SK-N-SH (cell line): ENCODE results near the gene TEAD4. TPM values are rescaled to one million over a fixed set of nuclear protein-coding genes. Genes with fewer than 3 reads are reported as not detected.

Experiments
- CTCF ChIA-PET: fragments of 300-600, 350-600 bp; formaldehyde crosslinking; extraction: SDS; loops from one replicate; lab custom pipeline; 2021; lab: Yijun Ruan, JAX
- POLR2A ChIA-PET: fragments of 350-600 bp; sonication (Branson Sonifier 250); formaldehyde crosslinking; extraction: SDS; loops from one replicate; lab custom pipeline; 2020; ENCODE audit warnings: antibody characterized with exemption, inconsistent platforms; lab: Yijun Ruan, JAX
- DNase-seq: peaks from one replicate; pipeline ENCODE4 v3.0.0; 2012
- H2AFZ ChIP-seq: fragments of 200-600 bp; sonication (generic); 2 replicates; pipeline ENCODE4 v1.8.1; 2016; ENCODE audit warnings: antibody characterized with exemption, mild to moderate bottlenecking, low read depth
- H3F3A ChIP-seq: fragments of 200-600 bp; sonication (generic); replicated peaks from 2 replicates; pipeline ENCODE3; 2016; ENCODE audit warnings: antibody characterized with exemption, mild to moderate bottlenecking; ENCODE audit not compliant: insufficient read depth
- H3K27ac ChIP-seq, 2 experiments: fragments of 200-500 bp in 1 of 2; fragments of 200-600 bp in 1 of 2; sonication (Bioruptor generic) in 1 of 2; sonication (generic), shearing (Covaris generic) in 1 of 2; 2 replicates each; pipeline versions ENCODE4 v1.5.1 to v1.6.1; 2014 to 2016; ENCODE audit warnings: low read depth in 2 of 2, inconsistent platforms in 1 of 2, low read length in 1 of 2, mild to moderate bottlenecking in 1 of 2, mixed read lengths in 1 of 2
- H3K27me3 ChIP-seq: fragments of 200-600 bp; sonication (generic), shearing (Covaris generic); 2 replicates; pipeline ENCODE4 v1.6.1; 2016; ENCODE audit warnings: mixed run types; ENCODE audit not compliant: insufficient read depth
- H3K36me3 ChIP-seq, 2 experiments: fragments of 200-500 bp in 1 of 2; fragments of 200-600 bp in 1 of 2; sonication (Bioruptor generic) in 1 of 2; sonication (generic) in 1 of 2; replicated peaks in 1 of 2; 2 replicates each; pipeline versions ENCODE3 to v1.5.1; 2014 to 2016; ENCODE audit warnings: low read length in 1 of 2, mild to moderate bottlenecking in 1 of 2; ENCODE audit not compliant: insufficient read depth in 2 of 2, control insufficient read depth in 1 of 2
- H3K4me1 ChIP-seq, 2 experiments: fragments of 200-500 bp in 1 of 2; fragments of 200-600 bp in 1 of 2; sonication (Bioruptor generic) in 1 of 2; sonication (generic), shearing (Covaris generic) in 1 of 2; 2 replicates each; pipeline versions ENCODE4 v1.5.1 to v1.6.1; 2014 to 2016; ENCODE audit warnings: low read depth in 1 of 2, low read length in 1 of 2, mixed run types in 1 of 2; ENCODE audit not compliant: insufficient read depth in 2 of 2, control insufficient read depth in 1 of 2
- H3K4me2 ChIP-seq: fragments of 200-600 bp; sonication (generic), shearing (Covaris generic); 2 replicates; pipeline ENCODE4 v1.6.1; 2017; ENCODE audit warnings: mixed run types
- H3K4me3 ChIP-seq, 2 experiments: fragments of 200-500 bp in 1 of 2; fragments of 200-600 bp in 1 of 2; sonication (Bioruptor generic) in 1 of 2; sonication (generic), shearing (Covaris generic) in 1 of 2; 2 replicates each; pipeline versions ENCODE4 v1.5.1 to v1.8.1; 2014 to 2016; ENCODE audit warnings: low read depth in 2 of 2, inconsistent platforms in 1 of 2, low read length in 1 of 2, mild to moderate bottlenecking in 1 of 2, mixed read lengths in 1 of 2, moderate library complexity in 1 of 2
- H3K79me2 ChIP-seq: fragments of 200-600 bp; sonication (generic); 2 replicates; pipeline ENCODE4 v1.8.1; 2017; ENCODE audit warnings: mild to moderate bottlenecking; ENCODE audit not compliant: insufficient read depth
- H3K9ac ChIP-seq: fragments of 200-600 bp; sonication (generic); 2 replicates; pipeline ENCODE4 v1.6.1; 2017; ENCODE audit warnings: mixed run types
- H3K9me2 ChIP-seq: fragments of 200-600 bp; sonication (generic); 2 replicates; pipeline ENCODE4 v1.6.1; 2017; ENCODE audit warnings: mixed run types
- H3K9me3 ChIP-seq: fragments of 200-600 bp; sonication (generic); 2 replicates; pipeline ENCODE4 v1.6.1; 2017; ENCODE audit warnings: mixed run types, mild to moderate bottlenecking, moderate library complexity
- H4K20me1 ChIP-seq: fragments of 200-600 bp; sonication (generic); 2 replicates; pipeline ENCODE4 v1.6.1; 2017; ENCODE audit warnings: mild to moderate bottlenecking, mixed run types; ENCODE audit not compliant: insufficient read depth
- CHD2 ChIP-seq: fragments of 150-350 bp; IDR thresholded peaks from 2 replicates; pipeline ENCODE4 v1.6.1; 2018; ENCODE audit warnings: low read length; ENCODE audit not compliant: partially characterized antibody
- ELF1 ChIP-seq: IDR thresholded peaks from 2 replicates; pipeline ENCODE4 v1.4.0; 2012
- EP300 ChIP-seq, 2 experiments: IDR thresholded peaks; 2 replicates each; pipeline versions ENCODE4 v1.4.0 to v1.6.1; 2012; ENCODE audit warnings: borderline replicate concordance in 1 of 2, low read depth in 1 of 2, low read length in 1 of 2
- EZH2phosphoT487 ChIP-seq: fragments of 200-600 bp; sonication (generic); IDR thresholded peaks from 2 replicates; pipeline ENCODE4 v1.6.1; 2017; ENCODE audit warnings: low read depth, mixed run types, mild to moderate bottlenecking, antibody characterized with exemption, moderate library complexity, borderline replicate concordance
- FOSL2 ChIP-seq: IDR thresholded peaks from 2 replicates; pipeline ENCODE4 v1.4.0; 2012; ENCODE audit warnings: low read depth, mild to moderate bottlenecking, moderate library complexity, borderline replicate concordance
- FOXJ3 ChIP-seq: sonication (generic); formaldehyde crosslinking; IDR thresholded peaks from 2 replicates; pipeline ENCODE4 v1.5.1; 2020; ENCODE audit warnings: mild to moderate bottlenecking, missing genetic modification reagents
- FOXM1 ChIP-seq: IDR thresholded peaks from 2 replicates; pipeline ENCODE4 v1.4.0; 2012; ENCODE audit warnings: low read depth, mild to moderate bottlenecking
- MEF2A ChIP-seq: IDR thresholded peaks from 2 replicates; pipeline ENCODE4 v1.4.0; 2012; ENCODE audit warnings: low read depth, borderline replicate concordance
- POLR2AphosphoS5 ChIP-seq: IDR thresholded peaks from 2 replicates; pipeline ENCODE4 v1.6.1; 2012; ENCODE audit warnings: low read depth, low read length
- RFX5 ChIP-seq: IDR thresholded peaks from 2 replicates; pipeline ENCODE4 v1.6.1; 2012; ENCODE audit warnings: mild to moderate bottlenecking, improper control_type of control experiment, low read length
- SIN3A ChIP-seq: IDR thresholded peaks from 2 replicates; pipeline ENCODE4 v1.6.1; 2012; ENCODE audit warnings: low read depth, mild to moderate bottlenecking, low read length, moderate library complexity, borderline replicate concordance
- SMC3 ChIP-seq: IDR thresholded peaks from 2 replicates; pipeline ENCODE4 v1.6.1; 2012; ENCODE audit warnings: low read depth, low read length, improper control_type of control experiment
- TAF1 ChIP-seq: IDR thresholded peaks from 2 replicates; pipeline ENCODE4 v1.6.1; 2012; ENCODE audit warnings: low read depth, mild to moderate bottlenecking, low read length, moderate library complexity, borderline replicate concordance
- TCF12 ChIP-seq: IDR thresholded peaks from 2 replicates; pipeline ENCODE4 v1.4.0; 2012
- YY1 ChIP-seq: IDR thresholded peaks from 2 replicates; pipeline ENCODE4 v1.4.0; 2012; ENCODE audit warnings: low read depth, mild to moderate bottlenecking
- WGBS: methylation state at CpG from one replicate; pipeline ENCODE4 v1.1.6; 2017; ENCODE audit warnings: low lambda C conversion rate; 5-methylcytosine and 5-hydroxymethylcytosine counted together
- polyA plus RNA-seq, 3 experiments: library from polyadenylated mRNA; depleted of rRNA; stranded (reverse); fragments of >200 nt; gene quantifications; 2 replicates each; pipeline ENCODE4 v1.2.3, GENCODE V29; 2012
- TF ChIP-seq, protein P1 (sequence below): IDR thresholded peaks from 2 replicates; pipeline ENCODE4 v1.4.0; 2012; ENCODE audit warnings: low read depth, borderline replicate concordance
- TF ChIP-seq, protein P2 (sequence below): IDR thresholded peaks from 2 replicates; pipeline ENCODE4 v1.4.0; 2012; ENCODE audit warnings: low read depth
- TF ChIP-seq, protein P3 (sequence below): IDR thresholded peaks from 2 replicates; pipeline ENCODE4 v1.6.1; 2012; ENCODE audit warnings: mild to moderate bottlenecking, low read depth, low read length, moderate library complexity
- TF ChIP-seq, protein P4 (sequence below): fragments of 150-350 bp; IDR thresholded peaks from 2 replicates; pipeline ENCODE4 v1.6.1; 2016; ENCODE audit warnings: mild to moderate bottlenecking, low read depth, low read length

The TEAD4 gene
- polyA plus RNA-seq, 1 of the 3 experiments (the other 2 are of a cell fraction), result 27.1 TPM

DNA sequence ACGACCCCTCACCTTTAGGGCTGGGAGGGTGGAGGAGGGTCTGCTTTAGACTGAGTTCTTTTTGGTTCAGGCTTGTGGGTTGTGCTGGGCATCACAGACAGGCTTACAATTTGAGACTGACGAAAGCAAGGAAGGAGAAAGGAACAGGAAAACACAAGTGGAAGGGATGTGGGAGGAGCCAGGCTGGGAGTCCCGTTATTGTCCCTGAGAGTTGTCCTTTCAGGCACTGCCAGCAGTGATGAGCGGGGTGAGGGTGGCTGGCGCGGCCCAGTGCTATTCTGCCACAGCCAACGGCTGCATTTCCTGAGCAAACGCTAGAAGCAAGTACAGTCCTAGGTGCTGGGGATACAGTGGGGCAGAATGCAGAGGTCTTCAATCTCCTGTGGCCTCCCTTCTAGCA is 88.8 kb downstream of the TEAD4 start:
- H3K36me3 ChIP-seq, result no peaks in the 10 kb centered on the region
- TF ChIP-seq CHD2 (no peak), EZH2phosphoT487 (no peak), POLR2AphosphoS5 (no peak), EP300 (IDR thresholded peaks at IDR 0.05; ENCODE audit: borderline replicate concordance in 1 of 2, low read depth in 1 of 2, low read length in 1 of 2) (no peak), ELF1 (no peak), FOXJ3 (CRISPR knock-in tag) (no peak), FOSL2 (no peak), SIN3A (no peak), RFX5 (no peak), MEF2A (no peak), FOXM1 (no peak), TCF12 (no peak), TAF1 (no peak), YY1 (no peak), SMC3 (no peak)
- TF ChIP-seq, protein P1, sequence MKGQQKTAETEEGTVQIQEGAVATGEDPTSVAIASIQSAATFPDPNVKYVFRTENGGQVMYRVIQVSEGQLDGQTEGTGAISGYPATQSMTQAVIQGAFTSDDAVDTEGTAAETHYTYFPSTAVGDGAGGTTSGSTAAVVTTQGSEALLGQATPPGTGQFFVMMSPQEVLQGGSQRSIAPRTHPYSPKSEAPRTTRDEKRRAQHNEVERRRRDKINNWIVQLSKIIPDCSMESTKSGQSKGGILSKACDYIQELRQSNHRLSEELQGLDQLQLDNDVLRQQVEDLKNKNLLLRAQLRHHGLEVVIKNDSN, result no peak
- TF ChIP-seq, protein P2, sequence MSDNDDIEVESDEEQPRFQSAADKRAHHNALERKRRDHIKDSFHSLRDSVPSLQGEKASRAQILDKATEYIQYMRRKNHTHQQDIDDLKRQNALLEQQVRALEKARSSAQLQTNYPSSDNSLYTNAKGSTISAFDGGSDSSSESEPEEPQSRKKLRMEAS, result no peak
- TF ChIP-seq, protein P3, sequence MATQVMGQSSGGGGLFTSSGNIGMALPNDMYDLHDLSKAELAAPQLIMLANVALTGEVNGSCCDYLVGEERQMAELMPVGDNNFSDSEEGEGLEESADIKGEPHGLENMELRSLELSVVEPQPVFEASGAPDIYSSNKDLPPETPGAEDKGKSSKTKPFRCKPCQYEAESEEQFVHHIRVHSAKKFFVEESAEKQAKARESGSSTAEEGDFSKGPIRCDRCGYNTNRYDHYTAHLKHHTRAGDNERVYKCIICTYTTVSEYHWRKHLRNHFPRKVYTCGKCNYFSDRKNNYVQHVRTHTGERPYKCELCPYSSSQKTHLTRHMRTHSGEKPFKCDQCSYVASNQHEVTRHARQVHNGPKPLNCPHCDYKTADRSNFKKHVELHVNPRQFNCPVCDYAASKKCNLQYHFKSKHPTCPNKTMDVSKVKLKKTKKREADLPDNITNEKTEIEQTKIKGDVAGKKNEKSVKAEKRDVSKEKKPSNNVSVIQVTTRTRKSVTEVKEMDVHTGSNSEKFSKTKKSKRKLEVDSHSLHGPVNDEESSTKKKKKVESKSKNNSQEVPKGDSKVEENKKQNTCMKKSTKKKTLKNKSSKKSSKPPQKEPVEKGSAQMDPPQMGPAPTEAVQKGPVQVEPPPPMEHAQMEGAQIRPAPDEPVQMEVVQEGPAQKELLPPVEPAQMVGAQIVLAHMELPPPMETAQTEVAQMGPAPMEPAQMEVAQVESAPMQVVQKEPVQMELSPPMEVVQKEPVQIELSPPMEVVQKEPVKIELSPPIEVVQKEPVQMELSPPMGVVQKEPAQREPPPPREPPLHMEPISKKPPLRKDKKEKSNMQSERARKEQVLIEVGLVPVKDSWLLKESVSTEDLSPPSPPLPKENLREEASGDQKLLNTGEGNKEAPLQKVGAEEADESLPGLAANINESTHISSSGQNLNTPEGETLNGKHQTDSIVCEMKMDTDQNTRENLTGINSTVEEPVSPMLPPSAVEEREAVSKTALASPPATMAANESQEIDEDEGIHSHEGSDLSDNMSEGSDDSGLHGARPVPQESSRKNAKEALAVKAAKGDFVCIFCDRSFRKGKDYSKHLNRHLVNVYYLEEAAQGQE, result no peak
- TF ChIP-seq, protein P4, sequence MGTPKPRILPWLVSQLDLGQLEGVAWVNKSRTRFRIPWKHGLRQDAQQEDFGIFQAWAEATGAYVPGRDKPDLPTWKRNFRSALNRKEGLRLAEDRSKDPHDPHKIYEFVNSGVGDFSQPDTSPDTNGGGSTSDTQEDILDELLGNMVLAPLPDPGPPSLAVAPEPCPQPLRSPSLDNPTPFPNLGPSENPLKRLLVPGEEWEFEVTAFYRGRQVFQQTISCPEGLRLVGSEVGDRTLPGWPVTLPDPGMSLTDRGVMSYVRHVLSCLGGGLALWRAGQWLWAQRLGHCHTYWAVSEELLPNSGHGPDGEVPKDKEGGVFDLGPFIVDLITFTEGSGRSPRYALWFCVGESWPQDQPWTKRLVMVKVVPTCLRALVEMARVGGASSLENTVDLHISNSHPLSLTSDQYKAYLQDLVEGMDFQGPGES, result no peak
- TF ChIP-seq, all 33 proteins: peak for 0
- Histone ChIP-seq H3K4me3 (no peak overlapping the region), H3K4me2 (no peak overlapping the region), H3K9ac (no peak overlapping the region), H3K27me3 (no peaks in the 10 kb centered on the region), H3F3A (no peaks in the 10 kb centered on the region), H3K9me2 (no peaks in the 10 kb centered on the region), H3K9me3 (no peaks in the 10 kb centered on the region), H2AFZ (no peak overlapping the region), H4K20me1 (no peaks in the 10 kb centered on the region), H3K27ac (no peak overlapping the region), H3K79me2 (no peaks in the 10 kb centered on the region), H3K4me1 (no peaks in the 10 kb centered on the region)
- DNase-seq, result no peak
- CTCF ChIA-PET, result interaction anchor here (1.0 to 2.9 kb wide), 3 partner anchors 14 to 231 kb away, joined by 4 to 6 read pairs (median 4); no protein-coding TSS in a partner anchor
- POLR2A ChIA-PET, result no interaction called here
- 64% methylated on average over 8 of the region's 8 CpGs for WGBS
